Measurements from ENCODE around the gene ADI1.

The ADI1 gene

DNA sequence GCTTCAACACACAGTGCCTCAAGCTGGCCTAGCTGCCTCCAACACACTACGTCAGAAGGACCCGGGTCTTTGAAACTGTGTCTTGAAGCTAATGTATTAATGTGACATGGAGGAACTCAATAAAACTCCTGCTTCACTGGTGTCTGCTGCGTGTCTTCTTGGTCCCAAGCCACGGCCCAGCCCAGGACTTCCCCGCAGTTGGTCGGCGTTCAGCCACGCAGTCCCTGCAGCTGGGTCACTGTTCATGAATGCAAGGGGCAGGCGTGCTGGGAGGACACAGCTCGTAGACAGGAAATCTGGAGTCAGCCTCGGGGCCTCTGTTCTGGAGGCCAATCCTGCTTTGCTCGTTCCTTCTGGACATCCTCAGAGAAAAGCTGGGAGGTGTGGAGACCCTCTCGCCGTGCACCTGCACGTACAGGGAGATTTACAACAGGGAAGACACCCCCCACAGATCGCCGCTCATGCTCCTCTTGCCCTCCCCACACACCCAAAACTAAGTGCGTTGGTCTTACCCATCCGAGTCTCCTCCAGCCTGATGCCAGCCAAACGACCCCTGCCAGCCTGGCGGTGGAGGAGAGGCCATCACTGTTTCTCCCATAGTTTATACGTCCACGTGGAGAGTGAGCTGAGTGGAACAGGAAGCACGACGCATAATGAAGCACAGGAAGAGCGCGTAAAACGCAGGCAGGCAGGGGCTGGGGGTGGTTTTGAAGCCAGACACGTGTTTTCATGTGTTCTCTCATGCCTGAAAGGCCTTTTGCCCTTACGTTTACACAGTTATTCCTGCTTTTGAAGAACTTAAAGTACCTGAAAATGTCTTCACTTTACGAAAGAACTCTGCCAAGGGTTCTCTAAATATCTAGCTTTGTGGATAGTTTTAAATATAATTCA is 39.7 kb downstream of the ADI1 start:
- TF ChIP-seq, protein P1, sequence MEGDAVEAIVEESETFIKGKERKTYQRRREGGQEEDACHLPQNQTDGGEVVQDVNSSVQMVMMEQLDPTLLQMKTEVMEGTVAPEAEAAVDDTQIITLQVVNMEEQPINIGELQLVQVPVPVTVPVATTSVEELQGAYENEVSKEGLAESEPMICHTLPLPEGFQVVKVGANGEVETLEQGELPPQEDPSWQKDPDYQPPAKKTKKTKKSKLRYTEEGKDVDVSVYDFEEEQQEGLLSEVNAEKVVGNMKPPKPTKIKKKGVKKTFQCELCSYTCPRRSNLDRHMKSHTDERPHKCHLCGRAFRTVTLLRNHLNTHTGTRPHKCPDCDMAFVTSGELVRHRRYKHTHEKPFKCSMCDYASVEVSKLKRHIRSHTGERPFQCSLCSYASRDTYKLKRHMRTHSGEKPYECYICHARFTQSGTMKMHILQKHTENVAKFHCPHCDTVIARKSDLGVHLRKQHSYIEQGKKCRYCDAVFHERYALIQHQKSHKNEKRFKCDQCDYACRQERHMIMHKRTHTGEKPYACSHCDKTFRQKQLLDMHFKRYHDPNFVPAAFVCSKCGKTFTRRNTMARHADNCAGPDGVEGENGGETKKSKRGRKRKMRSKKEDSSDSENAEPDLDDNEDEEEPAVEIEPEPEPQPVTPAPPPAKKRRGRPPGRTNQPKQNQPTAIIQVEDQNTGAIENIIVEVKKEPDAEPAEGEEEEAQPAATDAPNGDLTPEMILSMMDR (IDR thresholded peaks at IDR 0.05), result no peak
- TF ChIP-seq ZFX (IDR thresholded peaks at IDR 0.05; ENCODE audit: borderline replicate concordance), result no peak
- peak overlapping the region; percentile 34; the same call in 1 of the 2 replicates for H3K27ac ChIP-seq

GRCh38 chr2:3478846-3479385 is 40.4 kb downstream of the ADI1 start:
- H3K27ac ChIP-seq, result no peak overlapping the region
- TF ChIP-seq, protein P1 (IDR thresholded peaks at IDR 0.05), result no peak
- no peak for TF ChIP-seq ZFX (IDR thresholded peaks at IDR 0.05; ENCODE audit: borderline replicate concordance)

GRCh38 chr2:3476985-3477327 is 42.4 kb downstream of the ADI1 start:
- no peak overlapping the region for H3K27ac ChIP-seq
- TF ChIP-seq, protein P1 (IDR thresholded peaks at IDR 0.05), result no peak
- TF ChIP-seq ZFX (IDR thresholded peaks at IDR 0.05; ENCODE audit: borderline replicate concordance), result no peak

- no peak overlapping the region for H3K27ac ChIP-seq
- no peak for TF ChIP-seq ZFX (IDR thresholded peaks at IDR 0.05; ENCODE audit: borderline replicate concordance)
- TF ChIP-seq, protein P1 (IDR thresholded peaks at IDR 0.05), result no peak
These were observed 42.9 kb downstream of the ADI1 start for GRCh38 chr2:3476321-3476984.

- no peak for TF ChIP-seq ZFX (IDR thresholded peaks at IDR 0.05; ENCODE audit: borderline replicate concordance)
- TF ChIP-seq, protein P1 (IDR thresholded peaks at IDR 0.05), result no peak
- no peak overlapping the region for H3K27ac ChIP-seq
These were observed 43.6 kb downstream of the ADI1 start for GRCh38 chr2:3475771-3476170.

DNA sequence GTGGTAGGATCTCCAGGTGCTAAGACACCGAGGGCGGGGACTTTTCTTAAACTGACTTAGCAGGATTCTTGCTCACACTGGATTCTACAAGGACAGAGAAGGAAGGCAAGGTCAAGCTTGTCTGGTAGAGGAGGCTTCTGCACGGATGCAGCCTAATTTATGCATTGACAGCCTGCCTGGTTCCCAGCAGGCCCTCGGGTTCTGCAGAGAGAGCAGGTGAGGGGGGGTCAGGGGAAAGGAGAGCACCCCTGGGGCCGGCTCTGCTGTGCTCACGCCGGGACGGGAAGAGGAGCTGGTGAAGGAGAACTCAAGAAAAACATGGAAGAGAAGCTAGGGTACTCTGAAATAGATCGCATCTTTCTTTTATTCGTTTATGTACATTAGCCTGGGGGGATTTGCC is 46.4 kb downstream of the ADI1 start:
- no peak overlapping the region for H3K27ac ChIP-seq
- no peak for TF ChIP-seq ZFX (IDR thresholded peaks at IDR 0.05; ENCODE audit: borderline replicate concordance)

DNA sequence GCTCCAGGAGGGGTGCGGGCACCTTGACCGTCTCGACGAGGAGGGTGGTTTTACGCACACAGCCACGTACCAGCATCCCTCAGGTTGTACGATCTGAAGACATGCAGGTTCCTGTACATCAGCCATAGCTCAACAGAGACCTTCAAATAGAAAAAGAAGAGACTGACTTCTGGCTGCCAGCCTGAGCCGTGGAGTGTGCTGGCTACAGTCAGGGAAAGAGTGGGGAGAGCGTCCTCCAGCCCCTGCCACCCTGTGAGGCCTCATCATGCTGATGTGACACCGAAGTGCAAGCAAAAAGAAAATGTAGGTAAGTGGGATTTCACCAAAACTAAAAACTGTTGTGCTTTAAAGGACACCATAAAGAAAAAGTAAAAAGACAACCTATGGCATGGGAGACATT is 47.0 kb downstream of the ADI1 start:
- no peak for TF ChIP-seq ZFX (IDR thresholded peaks at IDR 0.05; ENCODE audit: borderline replicate concordance)
- TF ChIP-seq, protein P1 (IDR thresholded peaks at IDR 0.05), result no peak
- no peak overlapping the region for H3K27ac ChIP-seq

All from 22Rv1 (cell line).